ENCODE measurements around the gene PRCP.
"Not testable (repeated sequence)": the region's sequence is repeated elsewhere in the genome, so short reads cannot be mapped to it uniquely, and the experiment has no call there.

The PRCP gene

DNA sequence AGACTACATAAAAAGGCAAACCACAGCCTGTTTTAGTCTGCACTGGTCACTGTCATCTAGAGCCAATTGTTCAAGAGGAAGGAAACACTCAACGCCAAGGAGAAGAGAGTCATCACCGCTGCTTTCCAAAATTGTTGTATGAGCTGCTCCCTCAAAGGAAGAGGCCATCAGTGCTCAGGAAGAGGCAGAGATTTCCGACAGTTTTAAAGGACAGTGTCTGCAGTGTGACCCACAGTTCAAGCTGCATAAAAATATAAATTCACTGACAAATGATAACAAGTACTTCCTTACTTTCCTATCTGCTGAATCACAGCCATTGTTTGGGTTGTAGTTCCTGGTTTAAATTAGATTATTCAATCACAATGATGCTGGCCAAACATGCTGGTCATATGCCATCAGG, 16.4 kb downstream of the PRCP start:
- Histone ChIP-seq H3K27ac (peak overlapping the region in 1 of 21 experiments; percentile 0), H3K4me3 (no peak overlapping the region)

- no peak overlapping the region for H3K27ac ChIP-seq
Observed at GRCh38 chr11:82874646-82875523, 25.3 kb downstream of the PRCP start.

GRCh38 chr11:82873919-82874333, 26.3 kb downstream of the PRCP start:
- Histone ChIP-seq H3K4me3 (no peak overlapping the region), H3K27ac (no peak overlapping the region)

More at GRCh38 chr11:82874646-82875523, 25.3 kb downstream of the PRCP start:
- no peak overlapping the region for H3K4me3 ChIP-seq

DNA sequence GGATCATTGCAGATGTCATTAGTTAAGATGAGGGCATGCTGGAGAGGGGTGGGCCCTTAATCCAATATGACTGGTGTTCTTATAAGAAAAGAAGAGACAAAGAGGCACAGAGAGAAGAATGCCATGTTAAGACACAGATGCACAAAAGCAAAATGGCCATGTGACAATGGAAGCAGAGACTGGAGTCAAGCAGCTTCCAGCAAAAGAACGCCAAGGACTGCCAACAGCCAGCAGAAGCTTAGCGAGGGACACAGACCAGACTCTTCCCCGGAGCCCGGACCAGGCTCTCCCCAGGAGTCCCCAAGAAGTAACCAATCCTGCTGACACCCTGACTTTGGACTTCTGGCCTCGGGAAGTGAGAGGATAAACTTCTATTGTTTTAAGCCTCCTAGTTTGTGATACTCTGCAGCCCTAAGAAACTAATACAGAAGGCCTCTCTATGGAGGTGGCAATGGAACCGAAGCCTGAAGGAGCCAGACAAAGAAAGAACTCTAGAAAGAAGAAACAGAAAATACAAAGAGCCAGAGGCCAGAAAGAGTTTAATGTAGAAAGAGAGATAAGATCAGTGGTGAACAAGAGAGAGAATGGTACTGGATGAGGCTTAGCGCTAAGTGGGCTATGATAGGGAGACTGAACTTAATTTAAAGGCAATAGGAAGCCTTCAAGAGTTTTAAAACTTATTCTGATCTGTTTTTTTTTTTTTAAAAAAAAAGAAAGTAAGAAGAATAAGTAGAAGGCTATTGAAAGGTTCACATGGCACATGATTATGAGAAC, 27.7 kb downstream of the PRCP start:
- Histone ChIP-seq H3K27ac (peak overlapping the region in 2 of 21 experiments; percentile 31 to 37), H3K4me3 (no peak overlapping the region)

- Histone ChIP-seq H3K27ac (no peak overlapping the region), H3K4me3 (no peak overlapping the region)
Observed at GRCh38 chr11:82871646-82872045, 28.6 kb downstream of the PRCP start.

- no peak overlapping the region for H3K4me3 ChIP-seq
- peak overlapping the region in 7 of 21 experiments; percentile 7 to 68 (median 24) for H3K27ac ChIP-seq
Observed at GRCh38 chr11:82869657-82870056, 30.6 kb downstream of the PRCP start.

DNA sequence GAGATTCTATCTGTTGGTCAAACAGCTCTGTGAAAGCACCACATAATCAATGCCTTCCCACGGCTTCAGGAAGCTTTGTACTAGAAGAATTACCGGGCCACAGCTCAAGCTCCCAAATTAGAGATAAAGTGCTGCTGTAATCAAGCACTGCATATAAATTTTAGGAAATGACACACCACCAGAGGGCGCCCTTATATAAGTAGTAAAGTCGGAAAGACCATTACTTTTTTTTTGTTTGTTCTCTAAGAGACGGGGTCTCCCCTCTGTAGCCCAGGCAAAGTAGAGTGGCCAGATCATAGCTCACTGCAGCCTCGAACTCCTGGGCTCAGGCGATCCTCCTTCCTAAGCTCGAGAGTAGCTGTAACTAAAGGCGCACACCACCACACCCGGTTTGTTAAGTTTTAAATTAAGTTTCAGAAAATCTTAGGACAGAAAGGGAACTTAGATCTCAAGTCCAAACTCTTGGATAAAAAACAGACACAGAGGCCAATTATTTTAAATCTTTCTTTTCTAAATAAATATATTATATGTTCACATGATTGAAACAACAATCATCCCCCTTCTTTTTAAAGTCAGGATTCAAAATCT, 32.6 kb downstream of the PRCP start:
- Histone ChIP-seq H3K4me3 (peak overlapping the region in 1 of 7 experiments; percentile 26), H3K27ac (peak overlapping the region in 3 of 21 experiments; percentile 3 to 36 (median 24))

GRCh38 chr11:82865841-82866240, 34.4 kb downstream of the PRCP start:
- no peak overlapping the region for H3K27ac ChIP-seq

GRCh38 chr11:82864268-82864667, 36.0 kb downstream of the PRCP start:
- no peak overlapping the region for H3K27ac ChIP-seq
- no peak overlapping the region for H3K4me3 ChIP-seq

More at GRCh38 chr11:82865841-82866240, 34.4 kb downstream of the PRCP start:
- no peak overlapping the region for H3K4me3 ChIP-seq

GRCh38 chr11:82863209-82863608, 37.0 kb downstream of the PRCP start:
- Histone ChIP-seq H3K27ac (no peak overlapping the region), H3K4me3 (no peak overlapping the region)

DNA sequence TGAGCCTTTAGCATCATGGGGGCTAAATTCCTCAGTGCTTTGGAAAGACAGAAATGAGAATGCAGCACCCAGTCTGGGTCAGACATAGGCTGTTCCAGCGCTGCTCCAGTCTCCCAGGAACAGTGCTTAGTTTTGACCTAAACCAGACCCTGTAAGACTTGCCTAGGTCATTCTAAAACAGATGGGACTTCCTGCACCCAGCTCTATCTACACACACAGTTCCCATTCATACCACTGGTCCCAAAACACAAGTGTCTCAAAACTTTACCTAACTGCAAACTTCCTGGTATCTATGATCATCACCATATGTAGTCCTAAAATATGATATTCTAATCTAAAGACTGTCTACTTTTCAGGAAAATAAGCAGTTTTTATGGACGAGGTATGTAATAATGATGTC, 37.9 kb downstream of the PRCP start:
- H3K4me3 ChIP-seq, result no peak overlapping the region
- no peak overlapping the region for H3K27ac ChIP-seq

GRCh38 chr11:82859750-82860149, 40.5 kb downstream of the PRCP start:
- H3K4me3 ChIP-seq, result no peak overlapping the region
- peak overlapping the region in 1 of 21 experiments; percentile 40 for H3K27ac ChIP-seq

DNA sequence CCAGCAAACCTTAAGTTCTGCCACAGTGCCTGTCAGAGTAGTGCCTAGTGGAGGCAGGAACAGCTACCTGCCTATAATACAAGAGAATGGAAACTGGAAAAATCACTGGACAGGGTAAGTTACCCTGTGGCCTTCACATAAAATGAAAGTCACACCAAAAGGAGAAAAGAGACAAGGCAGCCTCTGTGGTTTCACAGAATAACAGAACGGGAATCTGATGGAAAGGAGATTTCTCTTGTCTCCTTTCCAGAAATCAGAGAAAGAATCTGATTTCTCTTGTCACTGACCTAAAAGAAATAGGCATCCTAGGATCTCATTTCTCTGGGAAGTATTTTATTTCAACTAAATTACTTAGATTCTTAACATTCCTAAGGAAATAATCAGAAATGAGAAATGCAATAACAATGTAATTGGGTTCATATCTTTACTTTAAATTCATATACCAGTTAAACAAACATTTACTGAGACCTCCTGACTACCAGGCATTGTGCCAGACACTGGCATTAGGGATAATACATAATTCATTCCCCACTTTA, 41.6 kb downstream of the PRCP start:
- H3K27ac ChIP-seq, result peak overlapping the region in 8 of 21 experiments; percentile 9 to 73 (median 38)
- H3K4me3 ChIP-seq, result no peak overlapping the region

- no peak overlapping the region for H3K4me3 ChIP-seq
- peak overlapping the region in 7 of 21 experiments; percentile 9 to 73 (median 44) for H3K27ac ChIP-seq
Observed at GRCh38 chr11:82858133-82858532, 42.1 kb downstream of the PRCP start.

DNA sequence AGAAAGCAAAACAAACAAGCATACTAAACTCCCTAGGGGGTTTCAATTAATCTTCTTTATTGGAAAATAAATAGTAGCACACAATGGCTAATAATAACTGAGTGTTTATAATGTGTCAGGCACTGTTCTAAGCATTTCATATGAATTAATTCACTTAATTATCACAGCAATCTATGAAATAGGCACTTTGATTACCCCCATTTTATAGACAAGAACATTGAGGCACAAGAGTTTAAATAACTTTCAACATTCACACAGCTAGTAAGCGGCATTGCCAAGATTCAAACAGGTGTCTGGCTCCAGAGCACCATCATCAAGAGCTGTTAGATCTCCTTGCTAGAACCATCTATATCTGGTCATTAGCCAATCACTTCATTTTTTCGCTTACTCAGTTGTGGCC, 43.1 kb downstream of the PRCP start:
- Histone ChIP-seq H3K27ac (no peak overlapping the region), H3K4me3 (no peak overlapping the region)

DNA sequence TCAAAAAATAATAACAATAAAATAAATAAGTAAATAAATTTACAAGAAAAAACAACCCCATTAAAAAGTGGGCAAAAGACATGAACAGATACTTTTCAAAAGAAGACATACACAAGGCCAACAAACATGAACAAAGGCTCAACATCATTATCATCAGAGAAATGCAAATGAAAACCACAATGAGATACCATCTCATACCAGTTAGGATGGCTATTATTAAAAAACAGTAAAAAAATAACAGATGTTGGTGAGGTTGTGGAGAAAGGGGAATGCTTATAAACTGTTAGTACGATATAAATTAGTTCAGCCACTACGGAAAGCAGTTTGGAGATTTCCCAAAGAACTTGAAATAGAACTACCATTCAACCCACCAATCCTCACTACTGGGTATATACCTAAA, 44.6 kb downstream of the PRCP start:
- H3K4me3 ChIP-seq, result no peak overlapping the region
- no peak overlapping the region for H3K27ac ChIP-seq

DNA sequence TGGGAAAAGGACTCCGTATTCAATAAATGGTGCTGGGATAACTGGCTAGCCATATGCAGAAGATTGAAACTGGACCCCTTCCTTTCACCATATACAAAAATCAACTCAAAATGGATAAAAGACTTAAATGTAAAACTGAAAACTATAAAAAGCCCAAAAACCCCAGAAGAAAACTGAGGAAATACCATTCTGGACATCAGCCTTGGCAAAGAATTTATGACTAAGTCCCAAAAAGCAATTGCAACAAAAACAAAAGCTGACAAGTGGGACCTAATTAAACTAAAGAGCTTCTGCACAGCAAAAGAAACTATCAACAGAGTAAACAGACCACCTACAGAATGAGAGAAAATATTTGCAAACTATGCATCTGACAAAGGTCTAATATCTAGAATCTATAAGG, 45.3 kb downstream of the PRCP start:
- H3K27ac ChIP-seq, H3K4me3 ChIP-seq: not testable (repeated sequence)

DNA sequence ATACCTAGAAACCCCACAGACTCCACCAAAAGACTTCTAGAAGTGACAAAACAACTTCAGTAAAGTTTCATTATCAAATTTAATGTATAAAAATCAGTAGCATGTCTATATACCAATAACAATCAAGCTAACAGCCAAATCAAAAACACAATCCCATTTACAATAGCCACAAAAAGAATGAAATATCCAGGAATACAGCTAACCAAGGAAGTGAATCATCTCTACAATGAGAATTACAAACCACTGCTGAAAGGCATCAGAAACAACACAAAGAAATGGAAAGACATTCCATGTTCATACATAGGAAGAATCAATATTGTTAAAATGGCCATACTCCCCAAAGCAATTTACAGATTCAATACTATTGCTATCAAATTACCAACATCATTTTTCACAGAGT, 46.0 kb downstream of the PRCP start:
- Histone ChIP-seq H3K27ac (no peak overlapping the region), H3K4me3 (no peak overlapping the region)

DNA sequence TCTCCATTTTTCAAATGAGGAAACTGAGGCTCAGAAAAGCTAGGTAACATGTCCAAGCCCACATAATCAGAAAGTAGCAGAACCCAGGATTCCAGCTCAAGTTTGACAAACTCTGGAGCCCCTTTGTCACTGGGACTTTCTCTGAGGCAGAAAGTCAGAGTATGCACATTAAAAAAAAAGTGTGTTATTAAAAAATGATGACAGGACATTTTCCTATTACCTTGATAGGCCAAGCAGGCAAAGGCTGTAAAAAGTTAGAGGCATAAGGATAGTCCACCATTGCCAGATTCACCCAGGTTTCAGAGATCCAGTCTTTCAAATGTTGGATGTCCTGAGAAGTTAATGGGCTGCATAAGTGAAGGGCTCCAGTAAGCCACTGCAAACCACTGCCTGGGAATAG, 51.4 kb downstream of the PRCP start:
- Histone ChIP-seq H3K4me3 (no peak overlapping the region), H3K27ac (no peak overlapping the region)
